HG03378 (cell line): Measurements from ENCODE around the gene APOLD1.
"Not testable (repeated sequence)": the region's sequence is repeated elsewhere in the genome, so short reads cannot be mapped to it uniquely, and the experiment has no call there.

Experiments
- ATAC-seq: cut with Tn5 transposase; IDR thresholded peaks from one replicate; pipeline ENCODE4 v1.9.1; 2021; ENCODE audit warnings: mild to moderate bottlenecking, moderate library complexity; ENCODE audit not compliant: unreplicated experiment

Gene APOLD1

GRCh38 chr12:12807517-12807903 lies 22.1 kb downstream of the APOLD1 start:
- ATAC-seq: not testable (repeated sequence)

DNA sequence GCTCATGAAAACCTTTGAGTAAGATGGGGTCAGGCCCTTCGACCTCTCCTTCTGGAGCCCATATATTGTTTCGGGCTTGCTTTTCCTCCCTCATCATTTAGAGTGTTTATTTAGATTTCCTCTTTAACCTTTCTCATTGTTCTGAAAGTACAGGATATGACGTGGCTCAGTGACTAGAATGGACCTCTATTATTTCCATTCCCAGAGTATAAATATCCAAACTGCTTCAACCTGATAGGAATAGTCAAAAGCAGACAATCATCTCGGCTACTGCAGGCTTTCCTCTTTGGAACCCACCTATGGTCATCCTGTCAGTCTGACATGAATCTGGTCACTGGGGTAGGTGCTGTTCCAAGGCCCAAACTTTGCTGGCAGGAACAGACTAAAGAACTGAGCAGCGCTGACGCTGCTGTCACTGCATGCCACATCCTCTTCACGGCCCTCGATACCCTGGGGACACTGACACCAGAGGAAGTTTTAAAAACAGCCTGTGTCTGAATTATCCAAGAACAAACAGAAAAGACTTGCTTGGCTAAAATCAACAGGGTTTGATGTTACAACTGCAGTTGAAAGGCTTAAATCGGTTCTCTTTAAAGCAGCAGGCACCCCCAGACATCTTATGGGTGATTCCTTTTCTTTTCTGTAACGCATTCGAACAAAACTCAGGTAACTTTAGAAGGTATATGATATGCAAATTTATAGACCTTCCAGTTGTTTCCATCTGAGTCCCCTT lies 22.7 kb downstream of the APOLD1 start:
- peak; percentile 69 for ATAC-seq

DNA sequence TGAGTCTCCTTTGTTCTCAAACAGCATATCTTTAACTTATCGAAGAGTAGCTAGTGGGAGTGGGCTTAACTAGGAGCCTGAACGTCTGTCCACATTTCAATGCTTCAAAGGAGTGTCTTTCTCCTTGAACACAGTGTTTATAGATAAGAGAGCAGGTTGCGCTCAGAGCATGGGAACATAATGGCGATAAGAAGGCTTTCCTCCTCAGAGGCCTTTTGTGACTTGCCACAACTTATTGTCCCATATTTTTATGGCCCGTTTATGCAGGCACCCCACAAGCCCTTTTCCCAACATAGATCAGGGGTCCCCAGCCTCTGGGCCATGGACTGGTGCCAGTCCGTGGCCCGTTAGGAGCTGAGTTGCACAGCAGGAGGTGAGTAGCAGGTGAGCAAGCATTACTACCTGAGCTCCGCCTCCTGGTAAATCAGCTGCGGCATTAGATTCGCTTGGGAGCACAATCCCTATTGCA lies 25.1 kb downstream of the APOLD1 start:
- no peak for ATAC-seq

GRCh38 chr12:12811343-12811742 lies 25.9 kb downstream of the APOLD1 start:
- ATAC-seq: no peak

- ATAC-seq: no peak
These were observed 26.7 kb downstream of the APOLD1 start for GRCh38 chr12:12812174-12812573.

- no peak for ATAC-seq
These were observed 27.2 kb downstream of the APOLD1 start for GRCh38 chr12:12812618-12813119.

- peak; percentile 76 for ATAC-seq
These were observed 28.0 kb downstream of the APOLD1 start, which contains the start of gene DDX47 for GRCh38 chr12:12813120-12814101. TSS of gene DDX47 (plus strand) at chr12:12813346. CDS start at chr12:12813368, 22 bp downstream.

DNA sequence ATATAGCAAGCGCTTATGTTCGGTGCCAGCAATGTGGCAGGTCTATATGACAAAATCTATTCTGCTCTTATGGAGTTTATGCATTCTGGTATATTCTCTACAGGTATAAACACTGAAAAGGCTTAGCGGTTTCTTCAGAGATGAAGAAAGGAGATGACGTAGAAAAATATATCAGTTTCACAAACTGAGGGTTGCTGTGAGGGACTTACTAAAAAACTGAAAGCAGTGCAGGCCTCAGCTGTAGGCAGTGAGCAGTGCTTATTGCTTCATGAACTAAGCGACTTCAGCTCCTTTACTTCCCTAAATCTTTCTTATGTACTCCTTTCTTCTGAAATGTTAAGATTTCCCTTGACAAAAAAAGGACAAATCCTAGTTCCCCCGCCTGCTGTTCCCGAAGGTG lies 32.2 kb downstream of the APOLD1 start:
- ATAC-seq: no peak

- ATAC-seq: no peak
These were observed 33.2 kb downstream of the APOLD1 start for GRCh38 chr12:12818701-12819100.

- no peak for ATAC-seq
These were observed 33.8 kb downstream of the APOLD1 start for GRCh38 chr12:12819221-12819620.

DNA sequence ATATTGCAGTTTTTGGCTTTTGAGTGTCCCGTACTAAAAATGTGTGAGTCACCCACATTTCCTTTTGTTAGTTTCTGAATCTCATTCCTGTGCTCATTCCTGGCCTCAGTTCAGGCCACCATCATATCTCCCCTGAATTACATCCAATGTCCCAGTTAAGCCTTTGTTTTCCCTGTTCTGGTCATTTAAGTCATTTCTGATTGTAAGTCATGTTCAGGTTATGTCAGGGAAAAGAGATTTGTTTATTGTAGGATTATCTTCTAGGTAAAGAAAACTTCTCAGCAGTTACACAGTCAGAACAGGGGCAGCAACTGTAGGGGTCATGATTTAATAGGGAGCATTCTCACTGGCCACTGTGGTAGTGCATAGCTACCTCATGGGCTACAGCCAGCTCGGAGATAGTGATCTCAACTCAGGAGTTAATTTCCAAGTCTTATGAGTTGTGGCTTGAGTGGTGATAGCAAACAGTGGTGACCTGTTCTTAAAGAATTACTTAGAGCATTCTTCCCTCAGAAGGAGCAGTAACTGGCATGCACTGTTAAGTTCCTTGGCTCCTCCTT lies 34.4 kb downstream of the APOLD1 start:
- ATAC-seq: no peak

DNA sequence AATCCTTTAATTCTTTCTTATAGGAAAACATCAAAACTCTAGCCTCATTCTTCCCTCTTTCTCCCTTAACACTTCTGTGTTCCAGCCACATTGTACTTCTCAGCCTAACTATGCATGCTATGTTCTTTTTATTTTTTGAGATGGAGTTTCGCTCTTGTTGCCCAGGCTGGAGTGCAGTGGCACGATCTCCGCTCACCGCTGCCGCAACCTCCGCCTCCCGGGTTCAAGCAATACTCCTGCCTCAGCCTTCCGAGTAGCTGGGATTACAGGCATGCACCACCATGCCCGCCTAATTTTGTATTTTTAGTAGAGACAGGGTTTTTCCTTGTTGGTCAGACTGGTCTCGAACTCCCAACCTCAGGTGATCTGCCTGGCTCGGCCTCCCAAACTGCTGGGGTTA lies 34.9 kb downstream of the APOLD1 start:
- not testable (repeated sequence) for ATAC-seq

DNA sequence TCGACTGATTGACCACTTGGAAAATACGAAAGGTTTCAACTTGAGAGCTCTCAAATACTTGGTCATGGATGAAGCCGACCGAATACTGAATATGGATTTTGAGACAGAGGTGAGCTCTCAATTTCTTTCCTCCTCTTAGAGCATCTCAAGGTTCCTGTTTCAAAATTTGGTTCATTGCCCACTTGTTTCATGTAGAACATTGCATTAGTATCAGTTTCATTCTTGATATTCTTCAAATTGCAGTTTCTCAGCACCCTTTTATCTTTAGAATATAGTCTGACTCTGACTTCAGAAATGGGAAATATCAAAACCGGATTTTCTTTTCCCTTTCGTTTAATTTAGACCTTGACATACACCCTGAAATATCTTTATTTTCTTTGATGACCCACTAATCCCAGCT lies 36.5 kb downstream of the APOLD1 start:
- ATAC-seq: peak; percentile 73

DNA sequence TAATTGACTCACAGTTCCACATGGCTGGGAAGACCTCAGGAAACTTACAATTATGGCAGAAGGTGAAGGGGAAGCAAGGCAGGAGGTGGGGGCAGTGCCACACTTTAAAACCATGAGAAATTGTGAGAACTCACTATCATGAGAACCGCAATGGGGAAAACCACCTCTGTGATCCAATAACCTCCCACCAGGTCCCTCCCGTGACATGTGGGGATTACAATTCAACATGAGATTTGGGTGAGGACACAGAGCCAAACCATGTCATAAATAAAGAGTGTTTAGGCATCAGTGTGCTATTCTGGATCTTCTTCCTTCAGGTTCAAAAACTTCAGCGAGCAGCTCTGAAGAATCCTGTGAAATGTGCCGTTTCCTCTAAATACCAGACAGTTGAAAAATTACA lies 37.4 kb downstream of the APOLD1 start:
- ATAC-seq: no peak

DNA sequence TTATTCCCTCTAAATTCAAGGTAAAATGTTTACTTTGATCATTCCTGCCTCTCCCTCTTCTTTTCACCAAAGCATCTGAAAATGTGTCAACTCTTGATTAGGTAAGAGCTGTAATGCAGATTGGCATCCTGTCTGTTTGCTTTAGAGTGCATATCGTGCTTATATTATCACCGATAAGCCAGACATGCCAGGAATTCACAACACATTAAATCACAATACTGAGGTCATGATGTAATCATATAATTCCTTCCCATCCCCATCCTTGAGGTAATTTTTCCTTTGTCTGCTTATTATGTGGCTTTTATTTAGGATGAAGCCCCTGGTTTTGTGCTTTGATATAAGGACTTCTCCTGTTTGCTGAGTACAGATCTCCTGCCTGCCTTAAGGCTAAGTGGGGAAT lies 37.8 kb downstream of the APOLD1 start:
- no peak for ATAC-seq

DNA sequence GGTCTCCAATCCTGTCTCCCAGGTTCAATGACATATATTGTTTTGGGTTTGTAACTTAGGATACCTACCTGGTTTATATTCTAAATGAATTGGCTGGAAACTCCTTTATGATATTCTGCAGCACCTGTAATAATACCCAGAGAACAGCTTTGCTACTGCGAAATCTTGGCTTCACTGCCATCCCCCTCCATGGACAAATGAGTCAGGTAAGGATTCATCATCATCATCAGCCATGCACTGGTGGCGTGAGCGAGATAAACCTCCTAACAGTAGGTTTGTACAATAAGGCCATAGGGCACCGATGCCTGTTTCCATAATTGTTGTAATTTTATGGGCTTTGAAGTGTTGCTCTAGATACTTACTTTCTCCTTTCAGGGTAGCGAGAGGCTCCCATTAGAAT lies 38.4 kb downstream of the APOLD1 start:
- ATAC-seq: no peak

- ATAC-seq: no peak
These were observed 50.1 kb downstream of the APOLD1 start for GRCh38 chr12:12835378-12836146.

- ATAC-seq: no peak
These were observed 51.1 kb downstream of the APOLD1 start for GRCh38 chr12:12836571-12836970.

- no peak for ATAC-seq
These were observed 51.8 kb downstream of the APOLD1 start for GRCh38 chr12:12837025-12837812.

DNA sequence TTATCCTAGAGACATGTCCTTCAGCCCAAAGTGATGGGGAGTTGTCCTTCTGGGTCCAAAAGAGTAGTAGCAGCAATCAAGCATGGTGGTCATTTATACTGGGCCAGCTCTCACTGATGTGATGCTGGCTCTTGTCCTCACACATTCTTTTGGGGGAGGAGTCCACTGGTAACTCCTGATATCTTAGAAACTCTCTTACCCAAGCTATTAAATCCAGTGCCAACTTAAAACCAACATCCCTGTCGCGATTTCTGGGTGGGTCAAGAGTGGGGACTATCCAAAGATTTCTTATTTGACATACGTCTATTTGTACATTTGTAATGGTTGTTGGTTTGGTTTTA lies 52.3 kb downstream of the APOLD1 start:
- no peak for ATAC-seq
